H9 (cell line): ENCODE measurements around the gene TSPAN8. TPM values are rescaled to one million over a fixed set of nuclear protein-coding genes. Genes with fewer than 3 reads are reported as not detected.

Source experiments
- DNase-seq: peaks from one replicate; pipeline ENCODE4 v3.0.0-alpha.2; 2017
- H2AFZ ChIP-seq: one replicate; pipeline ENCODE4 v1.6.1; 2013; ENCODE audit warnings: mild to moderate bottlenecking, low read length, control low read depth, moderate library complexity
- H2AK5ac ChIP-seq: 2 replicates; pipeline ENCODE4 v1.6.1; 2013; ENCODE audit warnings: low read length, control low read depth, mixed read lengths; ENCODE audit not compliant: insufficient read length
- H2BK120ac ChIP-seq: one replicate; pipeline ENCODE4 v1.6.1; 2013; ENCODE audit warnings: low read depth, mild to moderate bottlenecking, low read length, control low read depth, inconsistent platforms; ENCODE audit not compliant: poor library complexity, severe bottlenecking
- H2BK12ac ChIP-seq: 2 replicates; pipeline ENCODE4 v1.6.1; 2013; ENCODE audit warnings: low read length, control low read depth, mixed read lengths, low read depth; ENCODE audit not compliant: insufficient read length
- H2BK15ac ChIP-seq: 2 replicates; pipeline ENCODE4 v1.6.1; 2013; ENCODE audit warnings: low read depth, low read length, control low read depth
- H2BK20ac ChIP-seq: one replicate; pipeline ENCODE4 v1.6.1; 2013; ENCODE audit warnings: low read depth, mild to moderate bottlenecking, low read length, control low read depth, inconsistent platforms; ENCODE audit not compliant: poor library complexity, severe bottlenecking
- H2BK5ac ChIP-seq: 2 replicates; pipeline ENCODE4 v1.6.1; 2013; ENCODE audit warnings: low read length, control low read depth, mixed read lengths; ENCODE audit not compliant: insufficient read length
- H3K14ac ChIP-seq: 2 replicates; pipeline ENCODE4 v1.6.1; 2013; ENCODE audit warnings: low read length, control low read depth; ENCODE audit not compliant: insufficient read depth
- H3K18ac ChIP-seq: 2 replicates; pipeline ENCODE4 v1.6.1; 2013; ENCODE audit warnings: low read depth, mild to moderate bottlenecking, mixed read lengths, low read length, control low read depth; ENCODE audit not compliant: insufficient read length
- H3K23ac ChIP-seq: 2 replicates; pipeline ENCODE4 v1.6.1; 2013; ENCODE audit warnings: low read length, control low read depth, mixed read lengths, low read depth; ENCODE audit not compliant: insufficient read length
- H3K23me2 ChIP-seq: 2 replicates; pipeline ENCODE4 v1.6.1; 2013; ENCODE audit warnings: low read depth, mild to moderate bottlenecking, mixed read lengths, low read length, control low read depth; ENCODE audit not compliant: insufficient read length, poor library complexity, severe bottlenecking
- H3K27ac ChIP-seq: 2 replicates; pipeline ENCODE4 v1.5.1; 2013; ENCODE audit warnings: low read length, control low read depth, mixed read lengths, low read depth; ENCODE audit not compliant: insufficient read length
- H3K27me3 ChIP-seq: 2 replicates; pipeline ENCODE4 v1.6.1; 2013; ENCODE audit warnings: low read length, control low read depth, inconsistent platforms; ENCODE audit not compliant: insufficient read depth
- H3K4ac ChIP-seq: 2 replicates; pipeline ENCODE4 v1.6.1; 2013; ENCODE audit warnings: low read depth, mild to moderate bottlenecking, control low read depth, inconsistent platforms, low read length, moderate library complexity
- H3K4me1 ChIP-seq: 2 replicates; pipeline ENCODE4 v1.6.1; 2013; ENCODE audit warnings: low read length, control low read depth, inconsistent platforms; ENCODE audit not compliant: insufficient read depth
- H3K4me2 ChIP-seq: 2 replicates; pipeline ENCODE4 v1.6.1; 2013; ENCODE audit warnings: low read length, control low read depth, mixed read lengths; ENCODE audit not compliant: insufficient read length, insufficient read depth
- H3K56ac ChIP-seq: 2 replicates; pipeline ENCODE4 v1.6.1; 2013; ENCODE audit warnings: low read depth, mild to moderate bottlenecking, mixed read lengths, low read length, control low read depth; ENCODE audit not compliant: insufficient read length
- H3K79me1 ChIP-seq: 2 replicates; pipeline ENCODE4 v1.6.1; 2013; ENCODE audit warnings: low read depth, mild to moderate bottlenecking, moderate library complexity, low read length, control low read depth, inconsistent platforms; ENCODE audit not compliant: insufficient read depth, poor library complexity, severe bottlenecking
- H3K79me2 ChIP-seq: 2 replicates; pipeline ENCODE4 v1.6.1; 2013; ENCODE audit warnings: low read length, control low read depth, inconsistent platforms; ENCODE audit not compliant: insufficient read depth
- H3K9ac ChIP-seq: 2 replicates; pipeline ENCODE4 v1.6.1; 2013; ENCODE audit warnings: low read length, control low read depth, mixed read lengths; ENCODE audit not compliant: insufficient read length; ENCODE audit errors: extremely low read depth
- H3K9me3 ChIP-seq: one replicate; pipeline ENCODE4 v1.6.1; 2013; ENCODE audit warnings: low read depth, low read length, inconsistent platforms; ENCODE audit not compliant: control insufficient read depth
- H3T11ph ChIP-seq: one replicate; pipeline ENCODE4 v1.6.1; 2013; ENCODE audit warnings: mild to moderate bottlenecking, low read length, control low read depth, inconsistent platforms
- H4K20me1 ChIP-seq: one replicate; pipeline ENCODE4 v1.6.1; 2013; ENCODE audit not compliant: control insufficient read depth, insufficient read length, insufficient read depth
- H4K5ac ChIP-seq: 2 replicates; pipeline ENCODE4 v1.6.1; 2013; ENCODE audit warnings: low read depth, mild to moderate bottlenecking, mixed read lengths, low read length, control low read depth; ENCODE audit not compliant: insufficient read length
- H4K8ac ChIP-seq: replicated peaks from 2 replicates; pipeline ENCODE4 v1.6.1; 2013; ENCODE audit warnings: low read length, control low read depth, mixed read lengths, low read depth; ENCODE audit not compliant: insufficient read length
- H4K91ac ChIP-seq: 2 replicates; pipeline ENCODE4 v1.6.1; 2013; ENCODE audit warnings: low read depth, mild to moderate bottlenecking, moderate library complexity, mixed read lengths, low read length, control low read depth; ENCODE audit not compliant: insufficient read length
- H3K27ac Mint-ChIP-seq, 3 experiments: 2 replicates in 2 of 3; 3 replicates in 1 of 3; pipeline ENCODE4 v1.8.0; 2020 to 2021; ENCODE audit warnings: mixed read lengths in 3 of 3, mild to moderate bottlenecking in 1 of 3, moderate library complexity in 1 of 3
- H3K27me3 Mint-ChIP-seq: 2 replicates; pipeline ENCODE4 v1.8.0; 2021; ENCODE audit warnings: low read depth, mild to moderate bottlenecking, moderate library complexity, mixed read lengths
- H3K36me3 Mint-ChIP-seq, 3 experiments: 2 replicates in 2 of 3; 3 replicates in 1 of 3; pipeline ENCODE4 v1.8.0; 2020 to 2021; ENCODE audit warnings: low read depth in 3 of 3, mixed read lengths in 3 of 3; ENCODE audit not compliant: insufficient read depth in 1 of 3
- H3K4me1 Mint-ChIP-seq, 2 experiments: 2 replicates each; pipeline ENCODE4 v1.8.0; 2020; ENCODE audit warnings: mixed read lengths in 2 of 2
- H3K4me3 Mint-ChIP-seq, 2 experiments: 2 replicates in 1 of 2; 3 replicates in 1 of 2; pipeline ENCODE4 v1.8.0; 2020 to 2021; ENCODE audit warnings: mild to moderate bottlenecking in 2 of 2, mixed read lengths in 2 of 2, moderate library complexity in 1 of 2
- H3K9me3 Mint-ChIP-seq, 2 experiments: 2 replicates in 1 of 2; 3 replicates in 1 of 2; pipeline ENCODE4 v1.8.0; 2020; ENCODE audit warnings: mild to moderate bottlenecking in 2 of 2, mixed read lengths in 2 of 2, moderate library complexity in 1 of 2
- WGBS: extraction: QIAGEN DNeasy Blood & Tissue Kit; methylation state at CpG from one replicate; pipeline ENCODE4 v1.1.7; 2013; ENCODE audit warnings: missing lambda C conversion rate, low lambda C conversion rate, mixed read lengths; ENCODE audit not compliant: insufficient read length; ENCODE audit errors: extremely low coverage; 5-methylcytosine and 5-hydroxymethylcytosine counted together
- total RNA-seq: library from RNA; stranded (reverse); gene quantifications from 2 replicates; pipeline ENCODE4 v1.2.1, GENCODE V29; 2021
- TF ChIP-seq, protein P1 (sequence below): fragments of 200-600 bp; sonication (generic); conservative IDR thresholded peaks from 3 replicates; pipeline ENCODE4 v1.8.0; 2021; ENCODE audit warnings: antibody characterized with exemption, mild to moderate bottlenecking

Gene TSPAN8
- total RNA-seq, 1 experiment from 2014 or later, result not detected

DNA sequence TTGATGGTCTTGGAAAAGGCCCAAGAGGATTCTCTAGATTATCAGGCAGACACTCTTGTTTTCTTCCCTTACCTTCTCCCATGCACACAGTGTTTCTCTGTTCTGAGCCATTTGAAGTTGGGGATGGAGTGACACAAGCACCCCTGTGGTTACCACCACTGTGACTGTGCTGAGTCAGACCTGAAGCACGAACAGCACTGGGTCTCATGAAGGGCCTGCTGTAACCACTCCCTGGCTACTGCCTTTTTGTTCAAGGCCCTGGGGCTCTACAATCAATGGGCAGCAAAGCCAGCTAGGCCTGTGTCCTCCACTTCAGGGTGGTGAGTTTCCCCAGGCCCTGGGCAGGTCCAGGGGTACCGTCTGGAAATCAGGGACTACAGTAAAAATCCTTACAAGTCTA is 65.5 kb downstream of the TSPAN8 start:
- no peak overlapping the region for H2BK120ac ChIP-seq
- no peaks in the 10 kb centered on the region for H3K23me2 ChIP-seq
- H3K4ac ChIP-seq, result no peak overlapping the region
- no peak overlapping the region for H3K23ac ChIP-seq
- H3K79me2 ChIP-seq, result no peaks in the 10 kb centered on the region
- H3K4me2 ChIP-seq, result no peak overlapping the region
- no peak for DNase-seq
- H3K79me1 ChIP-seq, result no peaks in the 10 kb centered on the region
- H3K27ac ChIP-seq, result no peak overlapping the region
- no peak overlapping the region for H4K5ac ChIP-seq
- no peak overlapping the region for H2BK20ac ChIP-seq
- H3K56ac ChIP-seq, result no peak overlapping the region
- no peak overlapping the region for H3K4me3 Mint-ChIP-seq
- H2AFZ ChIP-seq, result no peak overlapping the region
- no peak overlapping the region for H3T11ph ChIP-seq
- H2AK5ac ChIP-seq, result no peak overlapping the region
- H3K4me1 ChIP-seq, result no peaks in the 10 kb centered on the region
- H3K9me3 Mint-ChIP-seq, result peaks cover 3 to 8% of the 10 kb centered on the region in 2 experiments
- H2BK15ac ChIP-seq, result no peak overlapping the region
- H3K27me3 Mint-ChIP-seq, result no peaks in the 10 kb centered on the region
- no peak overlapping the region for H3K9ac ChIP-seq
- no peaks in the 10 kb centered on the region for H3K9me3 ChIP-seq
- no peak overlapping the region for H4K91ac ChIP-seq
- peak overlapping the region in 1 of 3 experiments; percentile 76; a peak in 1 of 7 replicates for H3K27ac Mint-ChIP-seq
- no peaks in the 10 kb centered on the region for H3K4me1 Mint-ChIP-seq
- H4K20me1 ChIP-seq, result no peaks in the 10 kb centered on the region
- H3K18ac ChIP-seq, result no peak overlapping the region
- H3K36me3 Mint-ChIP-seq, result peaks cover 0 to 14% (median 2%) of the 10 kb centered on the region in 3 experiments; a peak in 4 of 7 replicates
- H3K14ac ChIP-seq, result no peak overlapping the region
- no peak overlapping the region for H2BK5ac ChIP-seq
- TF ChIP-seq, protein P1, sequence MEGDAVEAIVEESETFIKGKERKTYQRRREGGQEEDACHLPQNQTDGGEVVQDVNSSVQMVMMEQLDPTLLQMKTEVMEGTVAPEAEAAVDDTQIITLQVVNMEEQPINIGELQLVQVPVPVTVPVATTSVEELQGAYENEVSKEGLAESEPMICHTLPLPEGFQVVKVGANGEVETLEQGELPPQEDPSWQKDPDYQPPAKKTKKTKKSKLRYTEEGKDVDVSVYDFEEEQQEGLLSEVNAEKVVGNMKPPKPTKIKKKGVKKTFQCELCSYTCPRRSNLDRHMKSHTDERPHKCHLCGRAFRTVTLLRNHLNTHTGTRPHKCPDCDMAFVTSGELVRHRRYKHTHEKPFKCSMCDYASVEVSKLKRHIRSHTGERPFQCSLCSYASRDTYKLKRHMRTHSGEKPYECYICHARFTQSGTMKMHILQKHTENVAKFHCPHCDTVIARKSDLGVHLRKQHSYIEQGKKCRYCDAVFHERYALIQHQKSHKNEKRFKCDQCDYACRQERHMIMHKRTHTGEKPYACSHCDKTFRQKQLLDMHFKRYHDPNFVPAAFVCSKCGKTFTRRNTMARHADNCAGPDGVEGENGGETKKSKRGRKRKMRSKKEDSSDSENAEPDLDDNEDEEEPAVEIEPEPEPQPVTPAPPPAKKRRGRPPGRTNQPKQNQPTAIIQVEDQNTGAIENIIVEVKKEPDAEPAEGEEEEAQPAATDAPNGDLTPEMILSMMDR, result no peak
- H3K27me3 ChIP-seq, result no peaks in the 10 kb centered on the region
- no CpG with 5 or more reads among the region's 2 CpGs for WGBS
- H2BK12ac ChIP-seq, result no peak overlapping the region
- no peak overlapping the region for H4K8ac ChIP-seq
